ENCODE data around the gene SURF4. TPM values are rescaled to one million over a fixed set of nuclear protein-coding genes. Genes with fewer than 3 reads are reported as not detected.
A peak's percentile ranks its signal among the peaks of the same experiment; 100 is the strongest.

The SURF4 gene
- polyA plus RNA-seq, 3 donors: 61.4 to 175 (median 157) TPM

- DNase-seq: no peak
- TF ChIP-seq CTCF (IDR thresholded peaks at IDR 0.05): no peak
These were observed 3.6 kb upstream of the SURF4 start for GRCh38 chr9:133379153-133380086.

GRCh38 chr9:133378408-133378962 is 2.6 kb upstream of the SURF4 start:
- peaks cover 21 to 32% of the 10 kb centered on the region in 2 donors for H3K4me1 ChIP-seq (ENCODE audit: control insufficient read depth in 1 of 2, insufficient read depth in 2 of 2, low read length in 2 of 2)
- no peak overlapping the region for H3K4me3 Mint-ChIP-seq
- H3K4me1 Mint-ChIP-seq: peaks cover 30% of the 10 kb centered on the region
- intact Hi-C loops (cut with micrococcal nuclease): loop anchor here in 1 of 2 donors (10.0 kb wide), 1 partner anchor 344 kb away; the partner anchor contains the start of gene GTF3C5
- no peaks in the 10 kb centered on the region for H3K9me3 ChIP-seq (replicated peaks in 1 of 2; ENCODE audit: control insufficient read depth in 1 of 2, insufficient read depth in 1 of 2, low read length in 2 of 2)
- H2AFZ ChIP-seq (ENCODE audit: insufficient read depth, low read depth, low read length, poor library complexity, severe bottlenecking): peak overlapping the region; percentile 57
- no peak overlapping the region for H3K4me3 ChIP-seq (replicated peaks in 1 of 3; ENCODE audit: low read depth in 2 of 3, low read length in 3 of 3)
- no peaks in the 10 kb centered on the region for H3K9me3 Mint-ChIP-seq
- H3K9ac ChIP-seq (ENCODE audit: insufficient read depth, low read length, poor library complexity, severe bottlenecking): no peak overlapping the region
- DNase-seq: no peak
- H3K27me3 Mint-ChIP-seq (ENCODE audit: low read depth in 3 of 3): peaks cover 0 to 5% (median 3%) of the 10 kb centered on the region in 3 donors
- 50% methylated on average over 1 of the region's 1 CpG for WGBS (ENCODE audit: insufficient coverage)
- TF ChIP-seq CTCF (IDR thresholded peaks at IDR 0.05): no peak
- H3K27me3 ChIP-seq (ENCODE audit: control insufficient read depth in 2 of 2, insufficient read depth in 2 of 2, low read length in 2 of 2): no peaks in the 10 kb centered on the region
- no peak overlapping the region for H3K4me2 ChIP-seq (replicated peaks; ENCODE audit: extremely low read depth, low read length, poor library complexity, severe bottlenecking)
- no peak overlapping the region for H3K27ac ChIP-seq (ENCODE audit: low read depth in 1 of 2, low read length in 2 of 2)
- peaks cover 23% of the 10 kb centered on the region for H3K79me2 ChIP-seq (ENCODE audit: insufficient read depth, low read length)
- H3K36me3 ChIP-seq (replicated peaks in 1 of 2; ENCODE audit: control insufficient read depth in 1 of 2, insufficient read depth in 2 of 2, low read length in 2 of 2): no peaks in the 10 kb centered on the region
- peak overlapping the region in 2 of 7 donors; percentile 36 to 75 for H3K27ac Mint-ChIP-seq
- H3K36me3 Mint-ChIP-seq: peaks cover 0 to 2% of the 10 kb centered on the region in 2 donors
- H4K20me1 ChIP-seq (ENCODE audit: insufficient read depth, low read length): peaks cover 19% of the 10 kb centered on the region

More at GRCh38 chr9:133379153-133380086, 3.6 kb upstream of the SURF4 start:
- no peak overlapping the region for H3K27ac Mint-ChIP-seq
- peaks cover 25% of the 10 kb centered on the region for H3K4me1 Mint-ChIP-seq
- no peak overlapping the region for H2AFZ ChIP-seq (ENCODE audit: insufficient read depth, low read depth, low read length, poor library complexity, severe bottlenecking)
- H3K4me2 ChIP-seq (replicated peaks; ENCODE audit: extremely low read depth, low read length, poor library complexity, severe bottlenecking): no peak overlapping the region
- no peaks in the 10 kb centered on the region for H3K36me3 ChIP-seq (replicated peaks in 1 of 2; ENCODE audit: control insufficient read depth in 1 of 2, insufficient read depth in 2 of 2, low read length in 2 of 2)
- H3K4me3 Mint-ChIP-seq: no peak overlapping the region
- no peaks in the 10 kb centered on the region for H3K27me3 ChIP-seq (ENCODE audit: control insufficient read depth in 2 of 2, insufficient read depth in 2 of 2, low read length in 2 of 2)
- peaks cover 0 to 5% (median 3%) of the 10 kb centered on the region in 3 donors for H3K27me3 Mint-ChIP-seq (ENCODE audit: low read depth in 3 of 3)
- peaks cover 14 to 24% of the 10 kb centered on the region in 2 donors for H3K4me1 ChIP-seq (ENCODE audit: control insufficient read depth in 1 of 2, insufficient read depth in 2 of 2, low read length in 2 of 2)
- no peak overlapping the region for H3K9ac ChIP-seq (ENCODE audit: insufficient read depth, low read length, poor library complexity, severe bottlenecking)
- peaks cover 10% of the 10 kb centered on the region for H4K20me1 ChIP-seq (ENCODE audit: insufficient read depth, low read length)
- H3K4me3 ChIP-seq (replicated peaks in 1 of 3; ENCODE audit: low read depth in 2 of 3, low read length in 3 of 3): no peak overlapping the region
- no peaks in the 10 kb centered on the region for H3K9me3 Mint-ChIP-seq
- H3K36me3 Mint-ChIP-seq: no peaks in the 10 kb centered on the region
- no peak overlapping the region for H3K27ac ChIP-seq (ENCODE audit: low read depth in 1 of 2, low read length in 2 of 2)
- intact Hi-C loops (cut with micrococcal nuclease): loop anchor here in 1 of 2 donors (10.0 kb wide), 1 partner anchor 345 kb away; the partner anchor contains the start of gene GTF3C5
- H3K79me2 ChIP-seq (ENCODE audit: insufficient read depth, low read length): peaks cover 14% of the 10 kb centered on the region
- no peaks in the 10 kb centered on the region for H3K9me3 ChIP-seq (replicated peaks in 1 of 2; ENCODE audit: control insufficient read depth in 1 of 2, insufficient read depth in 1 of 2, low read length in 2 of 2)
- 98% methylated on average over 9 of the region's 14 CpGs for WGBS (ENCODE audit: insufficient coverage)

Data from CD14-positive monocyte (primary cell).